ENCODE results near the gene SLC4A9.
A peak's percentile ranks its signal among the peaks of the same experiment; 100 is the strongest.

The SLC4A9 gene

DNA sequence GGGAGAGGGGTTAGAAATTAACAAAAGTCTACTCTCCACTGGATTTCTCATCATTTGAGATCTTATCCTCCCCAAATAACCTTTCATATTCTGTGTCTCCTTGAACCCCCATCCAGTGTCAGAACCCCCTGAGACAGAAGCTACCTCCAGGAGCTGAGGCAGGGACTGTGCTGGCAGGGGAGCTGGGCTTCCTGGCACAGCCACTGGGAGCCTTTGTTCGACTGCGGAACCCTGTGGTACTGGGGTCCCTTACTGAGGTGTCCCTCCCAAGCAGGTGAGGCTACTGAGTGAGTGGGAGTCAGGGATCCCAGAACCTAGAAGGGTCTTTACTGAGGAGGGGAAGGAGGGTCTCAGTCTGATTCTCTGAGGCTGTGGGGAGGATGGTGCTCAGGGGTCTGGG is 1.9 kb downstream of the SLC4A9 start:
- DNase-seq (ENCODE audit: low read depth): no peak

GRCh38 chr5:140362311-140362710 is 2.3 kb downstream of the SLC4A9 start:
- no peak for DNase-seq (ENCODE audit: low read depth)

- peak; percentile 60 for DNase-seq (ENCODE audit: low read depth)
Observed at GRCh38 chr5:140362875-140363630, 3.1 kb downstream of the SLC4A9 start.

DNA sequence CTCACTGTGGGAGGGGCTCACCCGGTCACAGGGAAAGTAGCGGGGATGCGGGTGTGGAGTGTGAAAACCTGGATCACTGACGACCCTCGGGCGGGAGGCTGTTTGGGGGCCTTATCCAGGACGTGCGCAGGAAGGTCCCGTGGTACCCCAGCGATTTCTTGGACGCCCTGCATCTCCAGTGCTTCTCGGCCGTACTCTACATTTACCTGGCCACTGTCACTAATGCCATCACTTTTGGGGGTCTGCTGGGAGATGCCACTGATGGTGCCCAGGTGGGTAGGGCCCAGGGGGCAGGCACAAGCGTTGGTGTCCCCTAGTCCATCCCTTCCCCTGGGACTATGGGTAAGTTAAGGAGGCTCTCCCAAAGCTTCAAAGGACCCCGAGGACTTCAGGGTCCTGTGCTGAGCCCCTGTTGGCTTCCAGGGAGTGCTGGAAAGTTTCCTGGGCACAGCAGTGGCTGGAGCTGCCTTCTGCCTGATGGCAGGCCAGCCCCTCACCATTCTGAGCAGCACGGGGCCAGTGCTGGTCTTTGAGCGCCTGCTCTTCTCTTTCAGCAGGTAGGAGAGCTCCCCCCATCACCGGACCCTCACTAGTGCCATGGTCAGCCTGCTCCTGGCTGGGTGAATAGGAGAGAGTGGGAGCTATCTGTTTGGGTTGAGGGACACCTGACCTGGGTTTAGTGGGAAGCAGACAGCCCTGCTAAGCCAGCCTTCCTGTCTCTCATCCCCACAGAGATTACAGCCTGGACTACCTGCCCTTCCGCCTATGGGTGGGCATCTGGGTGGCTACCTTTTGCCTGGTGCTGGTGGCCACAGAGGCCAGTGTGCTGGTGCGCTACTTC is 3.9 kb downstream of the SLC4A9 start:
- DNase-seq (ENCODE audit: low read depth): no peak

- DNase-seq (ENCODE audit: low read depth): no peak
Observed at GRCh38 chr5:140364472-140364765, 4.4 kb downstream of the SLC4A9 start.

DNA sequence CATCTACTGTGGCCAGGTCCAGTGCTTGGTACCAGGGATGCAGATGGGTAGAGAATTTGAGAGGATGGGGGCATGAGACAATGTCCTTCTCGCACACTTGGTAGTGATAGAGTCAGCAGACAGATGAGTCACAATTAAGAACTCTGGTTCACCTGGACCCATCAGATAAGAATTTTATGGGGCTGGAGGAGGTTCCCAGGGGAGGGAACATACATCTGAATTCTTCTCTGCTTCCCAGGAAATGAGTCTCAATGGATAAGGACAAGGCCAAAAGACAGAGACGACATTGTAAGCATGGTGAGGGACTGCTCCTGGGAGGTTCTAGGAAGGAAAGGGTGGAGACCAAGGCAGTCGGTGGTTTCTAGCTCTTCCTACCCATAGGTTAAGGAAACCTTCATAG is 5.3 kb downstream of the SLC4A9 start:
- no peak for DNase-seq (ENCODE audit: low read depth)

DNA sequence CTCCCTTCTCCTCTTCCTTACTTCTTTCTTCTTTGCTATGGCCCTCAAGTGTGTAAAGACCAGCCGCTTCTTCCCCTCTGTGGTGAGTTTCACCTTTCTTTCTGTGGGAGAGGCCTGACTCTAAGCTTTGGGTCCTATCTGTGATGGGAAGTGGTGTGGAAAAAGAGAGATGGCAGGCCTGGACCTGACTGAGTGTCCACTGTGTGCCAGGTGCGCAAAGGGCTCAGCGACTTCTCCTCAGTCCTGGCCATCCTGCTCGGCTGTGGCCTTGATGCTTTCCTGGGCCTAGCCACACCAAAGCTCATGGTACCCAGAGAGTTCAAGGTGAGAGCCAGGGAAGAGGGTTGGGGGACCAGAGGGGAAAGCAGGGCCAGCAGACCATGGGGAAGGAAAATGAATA is 5.9 kb downstream of the SLC4A9 start:
- DNase-seq (ENCODE audit: low read depth): no peak

GRCh38 chr5:140366589-140367255 is 6.7 kb downstream of the SLC4A9 start:
- DNase-seq (ENCODE audit: low read depth): no peak

- no peak for DNase-seq (ENCODE audit: low read depth)
Observed at GRCh38 chr5:140367256-140368013, 7.4 kb downstream of the SLC4A9 start.

GRCh38 chr5:140371356-140372151 is 11.6 kb downstream of the SLC4A9 start:
- DNase-seq (ENCODE audit: low read depth): no peak

GRCh38 chr5:140372971-140373487 is 13.0 kb downstream of the SLC4A9 start:
- peak; percentile 49 for DNase-seq (ENCODE audit: low read depth)

- DNase-seq (ENCODE audit: low read depth): no peak
Observed at GRCh38 chr5:140381351-140381750, 21.4 kb downstream of the SLC4A9 start.

DNA sequence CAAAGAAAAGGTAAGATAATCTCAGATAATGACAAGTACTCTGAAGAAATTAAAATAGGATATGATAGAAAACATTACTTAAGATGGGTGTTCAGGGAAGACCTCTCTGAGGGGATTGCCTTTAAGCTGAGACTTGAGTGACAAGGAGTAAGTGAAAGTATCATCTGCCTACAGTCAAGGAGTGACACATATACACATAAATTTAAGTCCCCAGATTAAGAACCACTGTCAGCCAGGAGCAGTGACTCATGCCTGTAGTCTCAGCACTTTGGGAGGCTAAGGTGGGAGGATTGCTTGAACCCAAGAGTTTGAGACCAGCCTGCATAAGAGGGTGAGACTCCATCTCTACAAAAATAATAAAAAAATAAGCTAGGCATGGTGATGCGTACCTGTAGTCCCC is 22.0 kb downstream of the SLC4A9 start:
- DNase-seq (ENCODE audit: low read depth): no peak

DNA sequence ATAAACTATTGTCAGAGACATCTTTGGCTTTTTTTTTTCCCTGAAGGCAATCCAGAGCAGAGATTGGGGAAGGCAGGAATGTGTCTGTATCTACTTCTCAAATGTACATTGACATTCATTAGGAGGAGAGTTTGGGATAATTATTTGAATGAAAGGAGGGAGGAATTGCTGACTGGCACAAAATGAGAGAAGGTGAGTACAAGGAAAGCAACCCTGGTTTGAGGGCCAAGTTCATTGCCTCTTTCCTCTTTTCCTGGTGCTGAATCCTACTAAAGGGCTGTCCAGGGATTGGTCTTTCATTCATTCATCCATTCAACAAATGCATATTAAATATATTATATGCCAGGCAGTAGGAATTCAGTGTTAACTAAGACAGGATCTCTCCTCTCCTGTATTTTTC is 22.9 kb downstream of the SLC4A9 start:
- no peak for DNase-seq (ENCODE audit: low read depth)

DNA sequence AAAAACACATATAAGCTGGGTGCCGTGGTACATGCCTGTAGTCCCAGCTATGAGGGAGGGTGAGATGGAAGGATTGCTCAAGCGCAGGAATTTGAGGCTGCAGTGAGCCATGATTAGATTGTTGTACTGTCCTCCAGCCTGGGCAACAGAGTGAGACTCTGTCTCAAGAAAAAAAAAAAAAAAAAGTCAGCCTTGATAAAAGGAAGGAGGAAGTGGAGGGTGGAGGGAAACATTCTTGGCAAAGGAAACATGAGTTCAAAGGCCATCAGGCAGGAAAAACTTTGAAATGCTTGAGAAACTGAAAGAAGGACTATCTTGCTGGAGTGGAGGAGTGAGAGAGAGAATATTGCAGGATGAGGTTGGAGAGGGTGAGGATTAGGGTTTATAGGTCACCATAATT is 23.3 kb downstream of the SLC4A9 start:
- DNase-seq (ENCODE audit: low read depth): peak; percentile 18

DNA sequence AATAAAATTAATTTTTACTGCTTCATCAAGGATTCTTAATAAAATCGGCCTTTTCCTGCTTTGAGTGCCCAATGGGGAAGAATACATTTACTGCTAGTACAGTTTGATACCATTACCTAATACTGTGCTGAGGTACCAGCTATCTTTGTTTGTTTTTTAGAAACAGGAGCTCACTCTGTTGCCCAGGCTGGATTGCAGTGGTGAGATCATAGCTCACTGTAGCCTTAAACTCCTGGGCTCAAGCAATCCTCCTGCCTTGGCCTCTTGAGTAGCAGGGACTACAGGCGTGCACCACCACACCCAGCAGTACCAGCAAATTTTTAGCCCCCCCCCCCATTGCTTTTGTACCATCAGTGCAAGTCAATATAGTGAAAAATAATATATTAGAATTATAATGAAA is 28.1 kb downstream of the SLC4A9 start:
- no peak for DNase-seq (ENCODE audit: low read depth)

- DNase-seq (ENCODE audit: low read depth): peak; percentile 45
Observed at GRCh38 chr5:140391312-140391711, 31.3 kb downstream of the SLC4A9 start.

DNA sequence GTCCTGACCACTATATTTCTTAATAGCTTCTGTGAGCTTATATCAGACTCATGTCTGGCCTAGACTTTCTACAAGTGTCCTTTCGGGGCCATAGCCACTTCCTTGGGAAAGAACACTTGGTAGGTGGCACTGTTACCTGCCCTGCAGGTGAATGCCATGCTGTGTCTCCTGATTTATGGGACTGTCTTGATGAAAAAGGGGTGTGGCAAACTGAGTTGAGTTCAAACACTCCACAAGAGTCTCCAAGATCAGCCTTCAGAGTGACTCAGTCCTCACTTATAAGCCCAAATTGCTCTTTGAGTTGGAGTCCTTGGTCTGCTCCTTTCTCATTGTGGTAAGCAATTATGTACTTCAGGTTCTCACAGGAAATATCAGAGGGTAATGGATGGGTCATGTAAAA is 31.7 kb downstream of the SLC4A9 start:
- DNase-seq (ENCODE audit: low read depth): no peak

GRCh38 chr5:140393738-140394137 is 33.7 kb downstream of the SLC4A9 start:
- no peak for DNase-seq (ENCODE audit: low read depth)

DNA sequence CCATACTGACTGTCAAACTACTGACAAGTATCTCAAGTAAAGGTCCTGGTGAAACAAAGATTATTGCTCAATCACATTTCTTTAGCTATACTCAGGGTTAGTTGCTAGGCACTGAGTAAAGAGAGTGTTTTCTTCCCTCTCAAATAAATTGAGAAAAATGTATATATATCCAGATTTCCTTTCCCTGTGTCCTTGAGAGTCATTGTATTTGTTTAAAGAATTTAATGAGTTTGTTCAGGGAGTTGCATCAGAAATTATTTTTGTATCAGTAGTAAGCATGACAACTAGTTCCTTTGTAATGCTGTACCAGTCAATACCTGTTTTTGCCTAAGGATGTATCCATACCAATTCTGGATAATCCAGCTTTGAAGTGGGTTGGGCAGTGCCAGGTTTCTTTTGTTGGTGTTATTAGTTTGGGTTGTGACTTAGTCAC is 38.4 kb downstream of the SLC4A9 start:
- DNase-seq (ENCODE audit: low read depth): peak; percentile 65

All from iris pigment epithelial cell (primary cell).